HepG2 (cell line): ENCODE data around the gene SMTNL1. TPM values are rescaled to one million over a fixed set of nuclear protein-coding genes. Genes with fewer than 3 reads are reported as not detected.

Experiments used
- ATAC-seq: fragments of 200-7000 bp; cut with Tn5 transposase; 3 replicates; pipeline ENCODE4 v1.9.1; 2020; ENCODE audit warnings: mild to moderate bottlenecking, moderate library complexity
- BruUV-seq: library from RNA; stranded (reverse); fragments of 400-500 nt; replicated peaks from 2 replicates; lab custom pipeline; 2021; lab: Mats Ljungman, UMichigan
- CTCF ChIA-PET: fragments of 300-600 bp; formaldehyde crosslinking; extraction: SDS; loops from one replicate; lab custom pipeline; 2021; ENCODE audit warnings: low total read pairs, inconsistent platforms, low intra/inter-chr PET ratio; lab: Yijun Ruan, JAX
- POLR2A ChIA-PET: fragments of 350-600 bp; sonication (Branson Sonifier 250); formaldehyde crosslinking; loops from one replicate; lab custom pipeline; 2020; ENCODE audit warnings: antibody characterized with exemption, inconsistent platforms; lab: Yijun Ruan, JAX
- DNase-seq: peaks from one replicate; pipeline ENCODE4 v3.0.0-alpha.2; 2015; ENCODE audit warnings: low spot score
- FAIRE-seq: peaks from 3 replicates; lab custom pipeline; 2011; peaks lifted over from hg19 to GRCh38; lab: Jason Lieb, UNC
- H2AFZ ChIP-seq: one replicate; pipeline ENCODE4 v1.6.1; 2011; ENCODE audit warnings: low read length, inconsistent platforms
- H3K27ac ChIP-seq: fragments of 300-600 bp; 3 replicates; pipeline ENCODE4 v1.8.0; 2011; ENCODE audit warnings: mixed run types, mild to moderate bottlenecking, mixed read lengths, low read length, inconsistent platforms; ENCODE audit not compliant: insufficient read depth; ENCODE audit errors: extremely low read length
- H3K27me3 ChIP-seq, 2 experiments: fragments of 200-600 bp in 1 of 2; 2 replicates in 1 of 2; 3 replicates in 1 of 2; pipeline versions ENCODE4 v1.6.0 to v1.8.0; 2011; ENCODE audit warnings: low read length in 2 of 2, mild to moderate bottlenecking in 2 of 2, moderate library complexity in 2 of 2, inconsistent platforms in 1 of 2; ENCODE audit not compliant: insufficient read depth in 2 of 2, control insufficient read depth in 1 of 2
- H3K36me3 ChIP-seq, 2 experiments: fragments of 200-600 bp in 1 of 2; replicated peaks in 1 of 2; 2 replicates in 1 of 2; 3 replicates in 1 of 2; pipeline versions ENCODE4 v1.5.1 to v1.8.0; 2011; ENCODE audit warnings: low read length in 2 of 2, inconsistent platforms in 1 of 2; ENCODE audit not compliant: insufficient read depth in 2 of 2, control insufficient read depth in 1 of 2
- H3K4me1 ChIP-seq: 2 replicates; pipeline ENCODE4 v1.5.1; 2012; ENCODE audit warnings: low read length, inconsistent platforms; ENCODE audit not compliant: insufficient read depth
- H3K4me2 ChIP-seq: 2 replicates; pipeline ENCODE4 v1.6.0; 2011; ENCODE audit warnings: low read depth, low read length, inconsistent platforms
- H3K4me3 ChIP-seq, 3 experiments: fragments of 200-600 bp in 1 of 3; sonication (generic), shearing (Covaris generic) in 1 of 3; replicated peaks in 1 of 3; 2 replicates each; pipeline ENCODE4 v1.5.1; 2011 to 2016; ENCODE audit warnings: low read length in 3 of 3, inconsistent platforms in 2 of 3, low read depth in 2 of 3, mild to moderate bottlenecking in 2 of 3, control low read depth in 1 of 3, mixed read lengths in 1 of 3; ENCODE audit not compliant: insufficient read depth in 1 of 3
- H3K79me2 ChIP-seq: one replicate; pipeline ENCODE4 v1.6.1; 2011; ENCODE audit warnings: low read length, inconsistent platforms; ENCODE audit not compliant: insufficient read depth
- H3K9ac ChIP-seq: 2 replicates; pipeline ENCODE4 v1.6.0; 2011; ENCODE audit warnings: mild to moderate bottlenecking, low read depth, low read length, inconsistent platforms; ENCODE audit not compliant: insufficient read depth
- H3K9me3 ChIP-seq: 2 replicates; pipeline ENCODE4 v1.5.1; 2012; ENCODE audit warnings: mild to moderate bottlenecking, low read length
- H4K20me1 ChIP-seq: 2 replicates; pipeline ENCODE4 v1.6.0; 2011; ENCODE audit warnings: inconsistent platforms, mild to moderate bottlenecking, low read length, moderate library complexity; ENCODE audit not compliant: insufficient read depth
- CERS6 ChIP-seq: sonication (generic); formaldehyde crosslinking; IDR thresholded peaks from 2 replicates; pipeline ENCODE4 v1.5.0; 2020; ENCODE audit warnings: missing genetic modification reagents
- HIVEP1 ChIP-seq: sonication (generic); formaldehyde crosslinking; IDR thresholded peaks from 2 replicates; pipeline ENCODE4 v1.4.0; 2020; ENCODE audit warnings: mild to moderate bottlenecking, missing genetic modification reagents
- MIER3 ChIP-seq: IDR thresholded peaks from 2 replicates; pipeline ENCODE4 v1.6.1; 2016; ENCODE audit warnings: missing compliant biosample characterization, borderline replicate concordance
- SAP130 ChIP-seq: IDR thresholded peaks from 2 replicates; pipeline ENCODE4 v1.6.1; 2016; ENCODE audit warnings: low read depth
- SP1 ChIP-seq, 2 experiments: fragments of 450-650 bp in 1 of 2; sonication (generic) in 1 of 2; formaldehyde crosslinking in 1 of 2; IDR thresholded peaks; 2 replicates each; pipeline versions ENCODE4 v1.4.0 to v1.6.1; 2016 to 2020; ENCODE audit warnings: missing genetic modification reagents in 1 of 2
- ZFP36L2 ChIP-seq: sonication (generic); formaldehyde crosslinking; IDR thresholded peaks from 2 replicates; pipeline ENCODE4 v1.4.0; 2020; ENCODE audit warnings: missing genetic modification reagents
- ZHX1 ChIP-seq: sonication (generic); formaldehyde crosslinking; IDR thresholded peaks from 2 replicates; pipeline ENCODE4 v1.8.1; 2022; ENCODE audit warnings: low read depth, mild to moderate bottlenecking, missing genetic modification reagents
- ZNF549 ChIP-seq: sonication (generic); formaldehyde crosslinking; IDR thresholded peaks from 2 replicates; pipeline ENCODE4 v1.5.0; 2020; ENCODE audit warnings: missing genetic modification reagents
- ZNF672 ChIP-seq: sonication (generic); formaldehyde crosslinking; IDR thresholded peaks from 2 replicates; pipeline ENCODE4 v1.8.1; 2022; ENCODE audit warnings: missing genetic modification reagents
- ZNF674 ChIP-seq: sonication (generic); formaldehyde crosslinking; IDR thresholded peaks from 2 replicates; pipeline ENCODE4 v1.5.0; 2020; ENCODE audit warnings: low read depth, mild to moderate bottlenecking, missing genetic modification reagents
- WGBS: methylation state at CpG from one replicate; pipeline ENCODE4 v1.1.6; 2017; ENCODE audit warnings: low lambda C conversion rate; 5-methylcytosine and 5-hydroxymethylcytosine counted together
- in situ Hi-C: cut with HindIII; loops from 2 replicates; pipeline ENCODE4 v1.10.0; 2017; ENCODE audit warnings: low pct_unique_long_range_greater_than_20kb; ENCODE audit not compliant: extremely low pct_ligation_motif_present
- intact Hi-C: fragments of 100-400 bp; cut with micrococcal nuclease; formaldehyde crosslinking; loops from one replicate; pipeline ENCODE4 v1.10.0; 2022; ENCODE audit not compliant: unreplicated experiment
- polyA plus RNA-seq, 8 experiments: library from polyadenylated mRNA; depleted of rRNA in 3 of 8; stranded (reverse) in 7 of 8; unstranded in 1 of 8; fragments of >200 nt; fragmentation: Illumina TruSeq in 4 of 8; extraction: Trizol in 4 of 8; gene quantifications; 2 replicates each; pipeline versions ENCODE4 v1.2.1 to v1.2.3, GENCODE V29; 2011 to 2016; ENCODE audit warnings: low read depth in 4 of 8, missing spikeins in 1 of 8, mixed read lengths in 1 of 8; ENCODE audit not compliant: insufficient read depth in 1 of 8
- total RNA-seq, 5 experiments: library from RNA; depleted of rRNA; stranded (reverse); fragments of >200 nt; fragmentation: Illumina TruSeq; extraction: Trizol; gene quantifications; 2 replicates each; pipeline ENCODE4 v1.2.3, GENCODE V29; 2016; ENCODE audit warnings: low read depth in 1 of 5

SMTNL1 gene
- total and polyA plus RNA-seq, 2 of the 13 experiments (the other 11 are each of a cell fraction or from before 2014, with no cell fraction given) = 0.04 TPM; not detected in 1

GRCh38 chr11:57513452-57513795, 24.0 kb upstream of the SMTNL1 start:
- TSS peak; percentile 54 for BruUV-seq
- intact Hi-C loops = no loop called here
- CTCF ChIA-PET = no interaction called here
- FAIRE-seq (no peak), DNase-seq (no peak), ATAC-seq (no peak)
- 20% methylated on average over 1 of the region's 1 CpG for WGBS
- Histone ChIP-seq H2AFZ (no peak overlapping the region), H3K4me3 (peak overlapping the region; percentile 76 to 95 (median 86)), H3K79me2 (peaks cover 54% of the 10 kb centered on the region)
- TF ChIP-seq MIER3 (CRISPR knock-in tag) (no peak), ZFP36L2 (no peak), SAP130 (CRISPR knock-in tag) (no peak), ZNF549 (CRISPR knock-in tag) (no peak), ZNF674 (CRISPR knock-in tag) (no peak), CERS6 (CRISPR knock-in tag) (no peak), ZNF672 (no peak), ZHX1 (CRISPR knock-in tag) (no peak), SP1 (IDR thresholded peaks at IDR 0.05) (no peak), SP1 (CRISPR knock-in tag; IDR thresholded peaks at IDR 0.05) (no peak), HIVEP1 (CRISPR knock-in tag) (no peak)
- TF ChIP-seq, all 625 proteins: peak for 0
- Histone ChIP-seq H3K27me3 (no peaks in the 10 kb centered on the region), H3K9ac (peak overlapping the region; percentile 85), H3K27ac (peak overlapping the region; percentile 82), H3K4me1 (peaks cover 64% of the 10 kb centered on the region), H3K4me2 (peak overlapping the region; percentile 96), H4K20me1 (no peaks in the 10 kb centered on the region), H3K36me3 (peaks cover 0 to 14% of the 10 kb centered on the region in 2 experiments; a peak in 1 of 5 replicates), H3K9me3 (no peaks in the 10 kb centered on the region)
- in situ Hi-C loops = no loop called here
- POLR2A ChIA-PET = interaction anchor here (2.5 to 6.9 kb wide), 5 partner anchors 10 to 20 kb away, joined by 13 to 111 read pairs (median 93); partner anchors contain the start of gene TIMM10
